Iris pigment epithelial cell (primary cell): ENCODE data around the gene PDE3A.

ENCODE experiments used
- DNase-seq: peaks from one replicate; pipeline ENCODE4 v3.0.0-alpha.2; 2011; ENCODE audit warnings: low read depth

Gene PDE3A

GRCh38 chr12:20716037-20716436 lies 347.7 kb downstream of the PDE3A start:
- DNase-seq, result no peak

- DNase-seq, result no peak
These were observed 348.6 kb downstream of the PDE3A start for GRCh38 chr12:20716985-20717384.

GRCh38 chr12:20718294-20718693 lies 350.0 kb downstream of the PDE3A start:
- no peak for DNase-seq

- no peak for DNase-seq
These were observed 353.8 kb downstream of the PDE3A start for GRCh38 chr12:20722142-20722541.

- DNase-seq, result no peak
These were observed 362.9 kb downstream of the PDE3A start for GRCh38 chr12:20731274-20731673.
